ENCODE measurements around the gene PROSER2. TPM values are rescaled to one million over a fixed set of nuclear protein-coding genes. Genes with fewer than 3 reads are reported as not detected.

Gene PROSER2
- total RNA-seq, 4 donors from 2014 or later: 2.5 to 5.9 (median 3.7) TPM

GRCh38 chr10:11863353-11864109 is 40.4 kb downstream of the PROSER2 start:
- Histone ChIP-seq H3K4me3 (no peak overlapping the region), H3K36me3 (no peaks in the 10 kb centered on the region), H3K27ac (replicated peaks in 1 of 4) (no peak overlapping the region), H3K4me1 (no peaks in the 10 kb centered on the region), H3K27me3 (peaks cover 0 to under 1% (median 0%) of the 10 kb centered on the region in 4 donors), H3K9me3 (peaks cover 0 to 3% (median 0%) of the 10 kb centered on the region in 4 donors)
- DNase-seq (ENCODE audit: extremely low spot score): no peak
- intact Hi-C loops (cut with DNase I): no loop called here
- no peak for TF ChIP-seq POLR2AphosphoS5 (IDR thresholded peaks at IDR 0.05)
- no peak for TF ChIP-seq POLR2A (IDR thresholded peaks at IDR 0.05; ENCODE audit: low read depth)
- TF ChIP-seq, protein P1, sequence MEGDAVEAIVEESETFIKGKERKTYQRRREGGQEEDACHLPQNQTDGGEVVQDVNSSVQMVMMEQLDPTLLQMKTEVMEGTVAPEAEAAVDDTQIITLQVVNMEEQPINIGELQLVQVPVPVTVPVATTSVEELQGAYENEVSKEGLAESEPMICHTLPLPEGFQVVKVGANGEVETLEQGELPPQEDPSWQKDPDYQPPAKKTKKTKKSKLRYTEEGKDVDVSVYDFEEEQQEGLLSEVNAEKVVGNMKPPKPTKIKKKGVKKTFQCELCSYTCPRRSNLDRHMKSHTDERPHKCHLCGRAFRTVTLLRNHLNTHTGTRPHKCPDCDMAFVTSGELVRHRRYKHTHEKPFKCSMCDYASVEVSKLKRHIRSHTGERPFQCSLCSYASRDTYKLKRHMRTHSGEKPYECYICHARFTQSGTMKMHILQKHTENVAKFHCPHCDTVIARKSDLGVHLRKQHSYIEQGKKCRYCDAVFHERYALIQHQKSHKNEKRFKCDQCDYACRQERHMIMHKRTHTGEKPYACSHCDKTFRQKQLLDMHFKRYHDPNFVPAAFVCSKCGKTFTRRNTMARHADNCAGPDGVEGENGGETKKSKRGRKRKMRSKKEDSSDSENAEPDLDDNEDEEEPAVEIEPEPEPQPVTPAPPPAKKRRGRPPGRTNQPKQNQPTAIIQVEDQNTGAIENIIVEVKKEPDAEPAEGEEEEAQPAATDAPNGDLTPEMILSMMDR (IDR thresholded peaks at IDR 0.05): no peak
- TF ChIP-seq EP300 (IDR thresholded peaks at IDR 0.05): no peak
- WGBS: 78% methylated on average over 13 of the region's 13 CpGs

- Histone ChIP-seq H3K27me3 (peaks cover 0 to 13% (median 0%) of the 10 kb centered on the region in 4 donors), H3K4me1 (peaks cover 0 to 5% (median 5%) of the 10 kb centered on the region in 4 donors), H3K27ac (replicated peaks in 1 of 4) (no peak overlapping the region), H3K36me3 (no peaks in the 10 kb centered on the region), H3K4me3 (no peak overlapping the region), H3K9me3 (peaks cover 0 to 3% (median 0%) of the 10 kb centered on the region in 4 donors)
- no peak for DNase-seq (ENCODE audit: extremely low spot score)
- TF ChIP-seq EP300 (IDR thresholded peaks at IDR 0.05): no peak
- TF ChIP-seq, protein P1 (IDR thresholded peaks at IDR 0.05): no peak
- no peak for TF ChIP-seq POLR2AphosphoS5 (IDR thresholded peaks at IDR 0.05)
- TF ChIP-seq POLR2A (IDR thresholded peaks at IDR 0.05; ENCODE audit: low read depth): no peak
- intact Hi-C loops (cut with DNase I): no loop called here
- WGBS: 79% methylated on average over 6 of the region's 6 CpGs
Observed at GRCh38 chr10:11864727-11865126, 41.6 kb downstream of the PROSER2 start.

DNA sequence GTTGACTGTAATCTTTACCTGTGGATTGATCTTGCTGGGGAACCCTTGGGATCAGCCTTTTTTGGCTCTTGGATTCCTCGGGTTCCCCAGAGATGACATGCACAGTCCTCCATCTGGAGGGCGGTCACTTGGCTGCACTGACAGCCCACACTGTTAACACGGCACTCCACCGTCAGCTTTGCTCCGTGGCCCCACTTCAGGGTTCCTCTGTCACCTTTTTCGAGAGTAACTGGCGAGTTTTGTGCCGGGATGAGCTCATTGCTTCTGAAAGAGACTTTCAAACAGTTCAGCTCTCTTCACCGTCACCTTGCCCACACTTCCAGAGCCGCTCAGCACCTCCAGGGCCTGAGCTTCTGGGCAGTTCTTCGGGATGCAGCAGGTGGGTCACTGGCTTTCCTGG is 42.4 kb downstream of the PROSER2 start:
- H3K9me3 ChIP-seq: peaks cover 0 to 3% (median 0%) of the 10 kb centered on the region in 4 donors
- TF ChIP-seq POLR2A (IDR thresholded peaks at IDR 0.05; ENCODE audit: low read depth) (no peak), EP300 (IDR thresholded peaks at IDR 0.05) (no peak), POLR2AphosphoS5 (IDR thresholded peaks at IDR 0.05) (no peak)
- TF ChIP-seq, protein P1 (IDR thresholded peaks at IDR 0.05): no peak
- DNase-seq (ENCODE audit: extremely low spot score): no peak
- intact Hi-C loops (cut with DNase I): no loop called here
- H3K27me3 ChIP-seq: peaks cover 0 to 20% (median 0%) of the 10 kb centered on the region in 4 donors
- no peaks in the 10 kb centered on the region for H3K36me3 ChIP-seq
- WGBS: 90% methylated on average over 11 of the region's 11 CpGs
- no peak overlapping the region for H3K4me3 ChIP-seq
- peaks cover 0 to 13% (median 12%) of the 10 kb centered on the region in 4 donors for H3K4me1 ChIP-seq
- no peak overlapping the region for H3K27ac ChIP-seq (replicated peaks in 1 of 4)

- TF ChIP-seq POLR2A (IDR thresholded peaks at IDR 0.05; ENCODE audit: low read depth): no peak
- TF ChIP-seq, protein P1 (IDR thresholded peaks at IDR 0.05): no peak
- no peak for TF ChIP-seq POLR2AphosphoS5 (IDR thresholded peaks at IDR 0.05)
- TF ChIP-seq EP300 (IDR thresholded peaks at IDR 0.05): no peak
- peaks cover 0 to 13% (median 12%) of the 10 kb centered on the region in 4 donors for H3K4me1 ChIP-seq
- WGBS: 96% methylated on average over 17 of the region's 18 CpGs
- no peak for DNase-seq (ENCODE audit: extremely low spot score)
- intact Hi-C loops (cut with DNase I): no loop called here
- peaks cover 0 to 20% (median 0%) of the 10 kb centered on the region in 4 donors for H3K27me3 ChIP-seq
- H3K27ac ChIP-seq (replicated peaks in 1 of 4): no peak overlapping the region
- no peaks in the 10 kb centered on the region for H3K36me3 ChIP-seq
- no peak overlapping the region for H3K4me3 ChIP-seq
- H3K9me3 ChIP-seq: peaks cover 0 to 3% (median 0%) of the 10 kb centered on the region in 4 donors
Observed at GRCh38 chr10:11866199-11866925, 43.2 kb downstream of the PROSER2 start.

Data from esophagus muscularis mucosa (tissue), 4 donors.